Left colon (tissue), 2 donors: Measurements from ENCODE around the gene JMJD8. TPM values are rescaled to one million over a fixed set of nuclear protein-coding genes. Genes with fewer than 3 reads are reported as not detected.
A peak's percentile ranks its signal among the peaks of the same experiment; 100 is the strongest.

Experiments used
- ATAC-seq: fragments of 200-7000 bp; cut with Tn5 transposase; one replicate; pipeline ENCODE4 v1.9.1; 2020; ENCODE audit warnings: mild to moderate bottlenecking, moderate library complexity
- DNase-seq, 2 donors: peaks; one replicate each; pipeline ENCODE4 v3.0.0-alpha.2; 2020
- intact Hi-C, 2 donors: fragments of 100-400 bp; cut with DNase I in 1 of 2; cut with micrococcal nuclease in 1 of 2; formaldehyde crosslinking; loops; one replicate each; pipeline versions ENCODE4 v1.11.2 to v1.14.0; 2022; cut with DNase I, micrococcal nuclease
- total RNA-seq, 2 donors: library from RNA; stranded (reverse); fragmentation: NEBNext Ultra II Directional; extraction: Animal tissue kit (Norgen Biotek cat#: 25700); gene quantifications; one replicate each; pipeline ENCODE4 v1.2.1, GENCODE V29; 2021
- donor health status: DM: no; HTN: no; CAD: no.
- donor health status: DM: yes; HTN: yes; CAD: no.

Gene JMJD8
- total RNA-seq, 2 donors from 2014 or later, result 41.6 to 49.2 TPM

DNA sequence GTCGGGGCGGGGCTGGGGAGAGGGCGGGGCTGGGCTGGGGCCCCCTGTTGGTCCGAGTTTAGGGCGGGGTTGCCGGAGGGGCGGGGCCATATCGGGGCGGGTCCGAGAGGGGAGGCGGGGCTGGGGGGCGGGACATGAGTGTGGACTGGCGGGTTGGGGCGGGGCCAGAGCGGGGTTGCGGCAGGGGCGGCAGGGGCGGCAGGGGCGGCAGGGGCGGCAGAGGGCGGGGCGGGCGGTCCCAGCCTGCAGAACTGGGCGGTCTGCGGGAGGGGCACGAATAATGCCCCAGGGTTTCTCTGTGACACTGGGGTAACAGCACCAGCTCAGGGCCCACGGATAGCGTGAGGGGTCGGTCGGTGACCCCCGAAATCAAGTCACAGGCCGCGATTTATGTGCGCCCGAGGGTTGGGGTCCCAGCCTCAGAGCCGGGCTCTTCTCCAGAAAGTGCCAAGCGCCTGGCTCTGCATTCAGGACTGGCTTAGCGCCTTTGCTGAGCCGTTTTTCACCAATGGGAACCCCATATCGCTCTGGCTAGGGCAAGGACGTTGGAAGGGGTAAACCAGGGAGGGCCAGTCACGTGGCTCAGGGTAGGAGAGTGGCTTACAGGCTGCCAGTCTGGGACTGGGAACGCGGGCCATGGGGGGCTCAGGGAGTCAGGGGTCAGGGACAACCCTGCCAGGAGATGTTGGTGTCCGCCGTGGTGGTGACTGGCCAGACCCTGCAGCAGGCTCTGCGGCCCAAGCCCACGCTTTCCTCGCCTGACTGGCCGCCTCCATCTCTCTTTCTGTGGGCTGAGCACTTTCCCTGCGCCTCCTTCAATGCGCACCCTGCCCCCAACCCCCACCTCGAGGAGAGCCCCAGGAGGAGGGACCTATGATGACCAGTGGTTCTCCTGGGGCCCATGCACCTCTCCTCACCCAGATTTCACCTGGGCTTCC is 46.8 kb downstream of the JMJD8 start:
- ATAC-seq (peak; percentile 71), DNase-seq (peak; percentile 88 to 93)
- intact Hi-C loops, result no loop called here

DNA sequence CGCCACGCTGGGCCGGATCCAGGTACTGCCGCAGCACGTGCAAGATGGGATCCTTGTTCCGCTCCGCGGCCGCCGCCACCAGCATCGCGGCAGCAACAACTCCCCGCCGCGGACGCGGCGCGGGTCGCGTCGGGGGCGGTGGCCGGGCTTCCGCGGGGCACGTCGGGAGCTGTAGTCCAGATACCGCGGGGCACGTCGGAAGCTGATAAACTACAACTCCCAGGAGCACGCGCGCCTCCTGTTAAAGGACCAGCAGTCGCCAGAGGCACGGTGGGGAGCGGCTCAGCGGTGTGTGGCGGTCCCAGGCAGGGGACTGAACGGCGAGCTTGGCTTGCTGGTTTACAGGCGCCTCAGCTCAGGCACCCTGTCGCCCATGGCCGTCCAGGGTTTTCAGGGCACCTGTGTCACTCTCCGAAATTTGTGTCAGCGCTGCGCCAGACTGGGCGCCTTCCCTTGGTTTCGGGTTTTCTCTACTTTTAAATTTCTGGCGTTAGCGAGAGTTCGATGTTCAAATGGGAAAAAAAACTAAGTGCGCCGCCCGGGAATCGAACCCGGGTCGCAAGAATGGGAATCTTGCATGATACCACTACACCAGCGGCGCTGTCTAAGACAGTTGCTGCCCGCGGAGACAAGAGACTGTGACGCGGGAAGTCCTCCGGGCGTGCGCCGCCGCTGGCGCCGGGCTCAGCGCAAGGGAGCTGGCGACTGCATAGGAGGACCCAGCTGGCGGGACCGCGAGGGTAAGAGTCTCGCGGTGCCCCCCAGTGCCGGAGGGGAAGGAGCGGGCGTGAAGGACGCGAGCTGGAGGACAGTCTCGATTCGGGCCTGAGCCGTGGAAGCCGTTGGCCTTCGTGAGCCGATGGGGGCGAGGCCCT is 47.7 kb downstream of the JMJD8 start, which contains the start of gene METTL26:
TSS of gene METTL26 (minus strand) at position 100 of the 875 bp plus-strand sequence. CDS start at position 85, 15 bp downstream.
- DNase-seq (peak; percentile 97 to 98), ATAC-seq (peak; percentile 84)
- intact Hi-C loops, result no loop called here

DNA sequence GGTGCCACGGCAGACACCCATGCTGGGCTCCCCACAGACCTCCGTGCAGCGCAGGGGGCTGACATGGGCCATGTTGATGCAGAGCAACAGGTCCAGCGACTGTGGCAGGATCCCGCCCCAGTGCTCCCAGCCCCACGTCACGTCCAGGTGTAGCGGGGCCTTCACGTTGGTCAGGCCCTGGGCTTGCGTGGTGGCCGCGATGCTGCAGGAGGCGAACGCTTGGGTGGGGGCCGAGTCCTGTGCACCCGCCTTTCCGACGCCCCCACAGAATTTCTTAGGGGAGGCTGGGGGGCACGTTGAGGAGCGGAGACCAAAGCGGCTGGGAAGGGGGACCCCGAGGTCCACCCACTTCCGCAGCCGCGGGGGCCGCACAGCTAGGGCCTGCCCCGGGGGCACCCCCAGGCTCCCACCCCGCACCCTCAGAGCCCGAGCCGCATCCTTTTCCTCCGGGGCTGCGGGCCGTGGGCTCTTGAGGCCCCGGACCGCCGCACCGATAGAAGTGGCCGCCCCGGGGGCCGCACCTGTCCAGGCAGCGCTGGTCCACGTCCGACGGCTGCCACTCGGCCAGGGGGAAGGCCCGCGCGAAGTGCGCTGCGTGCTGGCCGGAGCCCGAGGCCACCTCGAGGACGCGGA is 48.4 kb downstream of the JMJD8 start:
- intact Hi-C loops, result no loop called here
- DNase-seq (no peak), ATAC-seq (no peak)

DNA sequence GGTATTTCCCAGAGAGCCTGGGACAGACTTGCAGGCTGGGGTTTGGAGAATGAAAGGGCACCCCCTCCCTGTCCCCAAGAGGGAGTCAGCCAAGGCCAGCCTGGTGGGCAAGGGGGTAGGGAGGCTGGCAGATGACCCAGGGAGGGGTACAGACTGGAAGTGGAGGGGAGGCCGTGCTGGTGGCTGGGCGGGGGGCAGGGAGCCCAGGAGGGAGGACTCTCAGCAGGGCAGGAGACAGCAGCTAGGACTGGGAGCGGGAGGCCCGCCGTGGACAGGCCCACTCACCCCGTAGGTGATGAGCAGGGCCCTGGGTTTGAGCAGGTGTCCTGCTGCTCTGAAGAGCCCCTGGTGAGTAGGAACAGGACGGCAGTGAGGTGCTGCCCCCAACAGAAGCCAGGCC is 49.1 kb downstream of the JMJD8 start:
- intact Hi-C loops, result no loop called here
- DNase-seq (no peak), ATAC-seq (no peak)

DNA sequence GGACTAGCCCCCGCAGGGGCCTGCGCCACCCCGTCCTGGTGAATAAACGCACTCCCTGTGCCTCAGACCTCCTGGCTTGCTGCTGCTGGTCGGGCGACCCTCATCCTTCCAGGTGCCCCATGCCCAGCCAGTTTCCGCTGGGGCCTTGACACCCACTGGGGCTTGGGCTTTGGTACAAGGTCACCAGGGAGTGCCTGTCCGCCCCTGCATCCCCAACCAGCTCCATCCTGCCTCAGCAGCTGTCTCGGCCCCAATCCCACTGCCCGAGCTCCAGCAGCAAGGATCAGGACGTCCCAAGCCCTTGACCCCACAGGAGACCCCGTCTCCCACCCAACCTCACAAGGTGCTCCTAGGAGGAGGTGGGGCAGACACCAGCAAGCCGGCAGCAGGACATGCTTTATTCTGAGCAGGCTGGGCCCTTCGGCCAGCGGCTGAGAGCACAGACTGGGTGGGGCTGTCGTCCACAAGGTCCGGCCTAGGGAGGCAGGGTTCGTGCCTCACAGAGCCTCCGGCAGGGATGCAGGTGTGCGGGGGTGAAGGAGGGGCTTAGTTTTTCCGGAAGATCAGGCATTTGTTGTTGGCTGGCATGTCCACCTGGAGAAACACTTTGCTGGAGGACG is 50.0 kb downstream of the JMJD8 start:
- no peak for ATAC-seq
- intact Hi-C loops, result no loop called here

DNA sequence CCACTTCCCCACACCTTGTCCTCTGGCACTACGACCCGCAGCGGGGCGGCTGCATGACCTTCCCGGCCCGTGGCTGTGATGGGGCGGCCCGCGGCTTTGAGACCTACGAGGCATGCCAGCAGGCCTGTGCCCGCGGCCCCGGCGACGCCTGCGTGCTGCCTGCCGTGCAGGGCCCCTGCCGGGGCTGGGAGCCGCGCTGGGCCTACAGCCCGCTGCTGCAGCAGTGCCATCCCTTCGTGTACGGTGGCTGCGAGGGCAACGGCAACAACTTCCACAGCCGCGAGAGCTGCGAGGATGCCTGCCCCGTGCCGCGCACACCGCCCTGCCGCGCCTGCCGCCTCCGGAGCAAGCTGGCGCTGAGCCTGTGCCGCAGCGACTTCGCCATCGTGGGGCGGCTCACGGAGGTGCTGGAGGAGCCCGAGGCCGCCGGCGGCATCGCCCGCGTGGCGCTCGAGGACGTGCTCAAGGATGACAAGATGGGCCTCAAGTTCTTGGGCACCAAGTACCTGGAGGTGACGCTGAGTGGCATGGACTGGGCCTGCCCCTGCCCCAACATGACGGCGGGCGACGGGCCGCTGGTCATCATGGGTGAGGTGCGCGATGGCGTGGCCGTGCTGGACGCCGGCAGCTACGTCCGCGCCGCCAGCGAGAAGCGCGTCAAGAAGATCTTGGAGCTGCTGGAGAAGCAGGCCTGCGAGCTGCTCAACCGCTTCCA is 50.6 kb downstream of the JMJD8 start:
- intact Hi-C loops, result no loop called here
- ATAC-seq (no peak), DNase-seq (no peak)

More for the DNA sequence above, 50.0 kb downstream of the JMJD8 start:
- DNase-seq, result no peak

DNA sequence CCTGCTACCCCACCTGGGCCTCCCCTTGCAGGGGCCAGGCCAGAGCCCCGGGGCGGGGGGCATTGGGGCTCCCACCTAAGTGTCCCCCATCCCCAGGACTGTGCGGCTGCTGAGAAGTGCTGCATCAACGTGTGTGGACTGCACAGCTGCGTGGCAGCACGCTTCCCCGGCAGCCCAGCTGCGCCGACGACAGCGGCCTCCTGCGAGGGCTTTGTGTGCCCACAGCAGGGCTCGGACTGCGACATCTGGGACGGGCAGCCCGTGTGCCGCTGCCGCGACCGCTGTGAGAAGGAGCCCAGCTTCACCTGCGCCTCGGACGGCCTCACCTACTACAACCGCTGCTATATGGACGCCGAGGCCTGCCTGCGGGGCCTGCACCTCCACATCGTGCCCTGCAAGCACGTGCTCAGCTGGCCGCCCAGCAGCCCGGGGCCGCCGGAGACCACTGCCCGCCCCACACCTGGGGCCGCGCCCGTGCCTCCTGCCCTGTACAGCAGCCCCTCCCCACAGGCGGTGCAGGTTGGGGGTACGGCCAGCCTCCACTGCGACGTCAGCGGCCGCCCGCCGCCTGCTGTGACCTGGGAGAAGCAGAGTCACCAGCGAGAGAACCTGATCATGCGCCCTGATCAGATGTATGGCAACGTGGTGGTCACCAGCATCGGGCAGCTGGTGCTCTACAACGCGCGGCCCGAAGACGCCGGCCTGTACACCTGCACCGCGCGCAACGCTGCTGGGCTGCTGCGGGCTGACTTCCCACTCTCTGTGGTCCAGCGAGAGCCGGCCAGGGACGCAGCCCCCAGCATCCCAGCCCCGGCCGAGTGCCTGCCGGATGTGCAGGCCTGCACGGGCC is 51.4 kb downstream of the JMJD8 start:
- no peak for DNase-seq
- no peak for ATAC-seq
- intact Hi-C loops, result no loop called here

DNA sequence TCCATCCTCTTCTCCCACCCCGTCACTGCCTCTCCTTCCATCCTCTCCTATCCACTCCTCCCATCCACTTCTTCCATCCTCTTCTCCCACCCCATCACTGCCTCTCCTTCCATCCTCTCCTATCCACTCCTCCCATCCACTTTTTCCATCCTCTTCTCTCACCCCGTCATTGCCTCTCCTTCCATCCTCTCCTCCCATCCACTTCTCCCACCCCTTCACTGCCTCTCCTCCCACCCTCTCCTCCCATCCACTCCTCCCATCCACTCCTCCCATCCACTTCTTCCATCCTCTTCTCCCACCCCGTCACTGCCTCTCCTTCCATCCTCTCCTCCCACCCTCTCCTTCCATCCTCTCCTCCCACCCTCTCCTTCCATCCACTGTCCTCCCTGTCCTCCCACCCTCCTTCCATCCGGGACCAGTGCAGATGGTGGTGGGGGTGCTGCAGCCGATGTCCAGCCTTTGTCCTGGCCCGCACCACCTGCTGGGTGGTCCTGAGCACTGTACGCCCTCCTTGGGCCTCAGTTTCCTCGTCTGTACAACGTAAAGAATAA is 52.3 kb downstream of the JMJD8 start:
- ATAC-seq (no peak), DNase-seq (no peak)
- intact Hi-C loops, result no loop called here

Other genes with a start within 250 kb of the JMJD8 start
- gene CAPN15, start 156.6 kb downstream of the JMJD8 start, total RNA-seq, result 100 to 1,000 TPM in 1 of 2 donors, 10 to 100 TPM in 1; 98.8 to 102 TPM
- gene PRR35, start 123.9 kb downstream of the JMJD8 start, total RNA-seq, result not detected
- gene NHLRC4, start 117.3 kb downstream of the JMJD8 start, total RNA-seq, result under 1 TPM in 1 of 2 donors, not detected in 1; 0.36 TPM
- gene PIGQ, start 114.4 kb downstream of the JMJD8 start, total RNA-seq, result 10 to 100 TPM; 37.6 to 39.5 TPM
- 10 to 100 TPM; 38.2 to 43.4 TPM for gene RAB40C, start 94.3 kb downstream of the JMJD8 start, total RNA-seq
- 1 to 10 TPM in 1 of 2 donors, under 1 TPM in 1; 0.64 to 3.6 TPM for gene WFIKKN1, start 53.3 kb downstream of the JMJD8 start, total RNA-seq
- gene METTL26, start 48.0 kb downstream of the JMJD8 start, total RNA-seq, result 10 to 100 TPM; 42.0 to 52.0 TPM
- 100 to 1,000 TPM in 1 of 2 donors, 10 to 100 TPM in 1; 98.5 to 161 TPM for gene MCRIP2, start 42.5 kb downstream of the JMJD8 start, total RNA-seq
- 10 to 100 TPM; 28.3 to 57.6 TPM for gene WDR90, start 35.0 kb downstream of the JMJD8 start, total RNA-seq
- gene RHOT2, start 16.2 kb downstream of the JMJD8 start, total RNA-seq, result 100 to 1,000 TPM; 118 to 158 TPM
- gene RHBDL1, start 8.7 kb downstream of the JMJD8 start, total RNA-seq, result 1 to 10 TPM; 4.4 to 5.3 TPM
- gene STUB1, start 3.9 kb downstream of the JMJD8 start, total RNA-seq, result 100 to 1,000 TPM in 1 of 2 donors, 10 to 100 TPM in 1; 86.6 to 105 TPM
- 10 to 100 TPM in 1 of 2 donors, 1 to 10 TPM in 1; 9.5 to 10.6 TPM for gene WDR24, start 6.1 kb upstream of the JMJD8 start, total RNA-seq
- gene FBXL16, start 21.5 kb upstream of the JMJD8 start, total RNA-seq, result 1 to 10 TPM; 1.2 to 3.1 TPM
- 10 to 100 TPM; 21.7 to 37.8 TPM for gene METRN, start 30.8 kb upstream of the JMJD8 start, total RNA-seq
- gene ANTKMT, start 36.8 kb upstream of the JMJD8 start, total RNA-seq, result 10 to 100 TPM; 47.2 to 48.6 TPM
- gene CCDC78, start 42.1 kb upstream of the JMJD8 start, total RNA-seq, result under 1 TPM; 0.75 to 0.95 TPM
- 1 to 10 TPM; 2.0 to 3.3 TPM for gene HAGHL, start 42.8 kb upstream of the JMJD8 start, total RNA-seq
- gene CIAO3, start 56.7 kb upstream of the JMJD8 start, total RNA-seq, result 10 to 100 TPM; 36.0 to 50.2 TPM
- 1 to 10 TPM; 6.4 to 7.0 TPM for gene MSLN, start 76.4 kb upstream of the JMJD8 start, total RNA-seq
- gene RPUSD1, start 104.0 kb upstream of the JMJD8 start, total RNA-seq, result 10 to 100 TPM; 21.3 to 24.1 TPM
- 10 to 100 TPM in 1 of 2 donors, 1 to 10 TPM in 1; 9.5 to 20.3 TPM for gene CHTF18, start 104.3 kb upstream of the JMJD8 start, total RNA-seq
- under 1 TPM; 0.40 to 0.53 TPM for gene GNG13, start 116.4 kb upstream of the JMJD8 start, total RNA-seq